T-helper 1 cell treated with Interleukin-12 subunit alpha and Interleukin-12 subunit beta and Interleukin-4 antibody, amounts not matched to agents 30 ng/mL and 1 ng/mL, for 36 hours (primary cell): ENCODE results near the gene PRKRIP1. TPM values are rescaled to one million over a fixed set of nuclear protein-coding genes. Genes with fewer than 3 reads are reported as not detected.
"Not testable (repeated sequence)": the region's sequence is repeated elsewhere in the genome, so short reads cannot be mapped to it uniquely, and the experiment has no call there.

Experiments
- intact Hi-C: fragments of 100-400 bp; cut with micrococcal nuclease; formaldehyde crosslinking; loops from one replicate; pipeline ENCODE4 v1.15.1; 2024
- total RNA-seq: library from RNA; stranded (reverse); gene quantifications from 2 replicates; pipeline ENCODE4 v1.2.3, GENCODE V29; 2022

PRKRIP1 gene
- total RNA-seq, 1 donor from 2014 or later, result 27.1 TPM

- intact Hi-C loops, result no loop called here
These were observed 77.3 kb downstream of the PRKRIP1 start for GRCh38 chr7:102473271-102473991.

- intact Hi-C loops, result not testable (repeated sequence)
These were observed 78.0 kb downstream of the PRKRIP1 start for GRCh38 chr7:102474116-102474515.

GRCh38 chr7:102474736-102475435, 78.7 kb downstream of the PRKRIP1 start:
- intact Hi-C loops, result not testable (repeated sequence)

Other genes with a start within 250 kb of the PRKRIP1 start
- gene SH2B2, start 109.5 kb upstream of the PRKRIP1 start, total RNA-seq, result 1.3 TPM in 2 replicates
- not detected in 2 replicates for gene SPDYE6, start 39.9 kb upstream of the PRKRIP1 start, total RNA-seq
- 82.5 and 84.9 TPM in 2 replicates for gene ORAI2, start 37.2 kb downstream of the PRKRIP1 start, total RNA-seq
- gene ALKBH4, start 68.5 kb downstream of the PRKRIP1 start, total RNA-seq, result 10.3 and 11.4 TPM in 2 replicates
- gene LRWD1, start 68.6 kb downstream of the PRKRIP1 start, total RNA-seq, result 27.3 and 30.7 TPM in 2 replicates
- gene POLR2J, start 82.6 kb downstream of the PRKRIP1 start, total RNA-seq, result 46.6 and 47.9 TPM in 2 replicates
- gene RASA4B, start 121.4 kb downstream of the PRKRIP1 start, total RNA-seq, result 11.3 and 16.1 TPM in 2 replicates
- 25.7 and 29.3 TPM in 2 replicates for gene UPK3BL2, start 147.3 kb downstream of the PRKRIP1 start, total RNA-seq
- 0.12 TPM in 1 of 2 replicates, not detected in the other for gene SPDYE2, start 154.9 kb downstream of the PRKRIP1 start, total RNA-seq
- gene POLR2J3, start 176.2 kb downstream of the PRKRIP1 start, total RNA-seq, result 63.1 and 67.8 TPM in 2 replicates
- gene RASA4, start 220.4 kb downstream of the PRKRIP1 start, total RNA-seq, result 35.6 and 35.7 TPM in 2 replicates
- 16.0 and 19.1 TPM in 2 replicates for gene UPK3BL1, start 246.4 kb downstream of the PRKRIP1 start, total RNA-seq